Stimulated activated CD4-positive, alpha-beta T cell treated with anti-CD3 and anti-CD28 coated beads, TNF-alpha, amount 100 ng/mL, for 24 hours (primary cell): ENCODE results near the gene SPDYE16.
"Not testable (repeated sequence)": the region's sequence is repeated elsewhere in the genome, so short reads cannot be mapped to it uniquely, and the experiment has no call there.

Source experiments
- DNase-seq, 3 experiments: peaks; one replicate each; pipeline ENCODE4 v3.0.0-alpha.2; 2020; ENCODE audit warnings: low read depth in 3 of 3

SPDYE16 gene

GRCh38 chr7:76549855-76550248 lies 6.8 kb upstream of the SPDYE16 start:
- DNase-seq, result peak in 1 of 3 experiments; percentile 1

GRCh38 chr7:76549025-76549854 lies 6.1 kb upstream of the SPDYE16 start:
- peak; percentile 74 to 85 (median 84) for DNase-seq

- DNase-seq, result not testable (repeated sequence)
These were observed 11.5 kb downstream of the SPDYE16 start for GRCh38 chr7:76531643-76532042.

- DNase-seq, result not testable (repeated sequence)
These were observed 16.9 kb downstream of the SPDYE16 start for GRCh38 chr7:76526183-76526582.

GRCh38 chr7:76516932-76517331 lies 26.2 kb downstream of the SPDYE16 start:
- DNase-seq, result not testable (repeated sequence)

GRCh38 chr7:76515999-76516443 lies 27.1 kb downstream of the SPDYE16 start:
- no peak for DNase-seq

- no peak for DNase-seq
These were observed 27.9 kb downstream of the SPDYE16 start for GRCh38 chr7:76514926-76515771.

GRCh38 chr7:76513817-76514799 lies 29.0 kb downstream of the SPDYE16 start:
- no peak for DNase-seq

GRCh38 chr7:76512941-76513816 lies 29.9 kb downstream of the SPDYE16 start:
- DNase-seq, result no peak

- DNase-seq, result not testable (repeated sequence)
These were observed 30.9 kb downstream of the SPDYE16 start for GRCh38 chr7:76511911-76512885.

- DNase-seq, result not testable (repeated sequence)
These were observed 31.7 kb downstream of the SPDYE16 start for GRCh38 chr7:76511200-76511910.

GRCh38 chr7:76509931-76510877 lies 32.9 kb downstream of the SPDYE16 start, which contains the start of gene UPK3B:
TSS of gene UPK3B (plus strand) at chr7:76510552. CDS start at chr7:76510653, 101 bp downstream.
- no peak for DNase-seq

- no peak for DNase-seq
These were observed 35.2 kb downstream of the SPDYE16 start for GRCh38 chr7:76507723-76508406.

- not testable (repeated sequence) for DNase-seq
These were observed 36.5 kb downstream of the SPDYE16 start for GRCh38 chr7:76506643-76507042.

- DNase-seq, result no peak
These were observed 37.0 kb downstream of the SPDYE16 start for GRCh38 chr7:76506081-76506440.

GRCh38 chr7:76505168-76506080 lies 37.7 kb downstream of the SPDYE16 start:
- no peak for DNase-seq
